RCC 7860 (cell line): Measurements from ENCODE around the gene ZNF783.

Experiments
- DNase-seq: peaks from one replicate; pipeline ENCODE4 v3.0.0-alpha.2; 2015; ENCODE audit warnings: low spot score
- FAIRE-seq: peaks from 2 replicates; lab custom pipeline; 2012; peaks lifted over from hg19 to GRCh38; lab: Jason Lieb, UNC

ZNF783 gene

GRCh38 chr7:149280151-149280550 is 18.2 kb downstream of the ZNF783 start:
- DNase-seq = no peak
- no peak for FAIRE-seq

GRCh38 chr7:149280661-149281507 is 18.9 kb downstream of the ZNF783 start:
- FAIRE-seq (no peak), DNase-seq (no peak)

GRCh38 chr7:149281508-149282330 is 19.7 kb downstream of the ZNF783 start:
- FAIRE-seq (no peak), DNase-seq (no peak)

GRCh38 chr7:149282331-149282655 is 20.3 kb downstream of the ZNF783 start:
- FAIRE-seq (no peak), DNase-seq (no peak)

GRCh38 chr7:149283321-149283720 is 21.3 kb downstream of the ZNF783 start:
- FAIRE-seq = no peak
- no peak for DNase-seq

GRCh38 chr7:149284343-149284742 is 22.3 kb downstream of the ZNF783 start:
- DNase-seq = no peak
- FAIRE-seq = no peak

- FAIRE-seq (no peak), DNase-seq (peak; percentile 77)
Measured at GRCh38 chr7:149284850-149285585, 23.0 kb downstream of the ZNF783 start.

- no peak for DNase-seq
- no peak for FAIRE-seq
Measured at GRCh38 chr7:149285603-149286002, 23.6 kb downstream of the ZNF783 start.

GRCh38 chr7:149286811-149287400 is 24.9 kb downstream of the ZNF783 start:
- DNase-seq = no peak
- no peak for FAIRE-seq

GRCh38 chr7:149287622-149288021 is 25.6 kb downstream of the ZNF783 start:
- FAIRE-seq = no peak
- DNase-seq = no peak

GRCh38 chr7:149289262-149289661 is 27.3 kb downstream of the ZNF783 start:
- FAIRE-seq (no peak), DNase-seq (no peak)

- DNase-seq (no peak), FAIRE-seq (no peak)
Measured at GRCh38 chr7:149289856-149290255, 27.9 kb downstream of the ZNF783 start.

- no peak for FAIRE-seq
Measured at GRCh38 chr7:149291036-149291780, 29.2 kb downstream of the ZNF783 start.

GRCh38 chr7:149291781-149292461 is 29.9 kb downstream of the ZNF783 start:
- no peak for DNase-seq
- no peak for FAIRE-seq

More at GRCh38 chr7:149291036-149291780, 29.2 kb downstream of the ZNF783 start:
- DNase-seq = no peak

- DNase-seq (no peak), FAIRE-seq (no peak)
Measured at GRCh38 chr7:149292462-149292823, 30.4 kb downstream of the ZNF783 start.

- no peak for FAIRE-seq
Measured at GRCh38 chr7:149293338-149293737, 31.3 kb downstream of the ZNF783 start.

GRCh38 chr7:149293946-149294633 is 32.1 kb downstream of the ZNF783 start:
- DNase-seq = no peak
- FAIRE-seq = no peak

More at GRCh38 chr7:149293338-149293737, 31.3 kb downstream of the ZNF783 start:
- DNase-seq = no peak

GRCh38 chr7:149294634-149295480 is 32.9 kb downstream of the ZNF783 start:
- FAIRE-seq = no peak
- DNase-seq = no peak
